GM18520 (cell line): ENCODE data around the gene SLC39A5.

Source experiments
- ATAC-seq: cut with Tn5 transposase; IDR thresholded peaks from one replicate; pipeline ENCODE4 v1.9.1; 2021; ENCODE audit not compliant: unreplicated experiment

SLC39A5 gene

GRCh38 chr12:56213878-56214277, 16.0 kb upstream of the SLC39A5 start:
- no peak for ATAC-seq

DNA sequence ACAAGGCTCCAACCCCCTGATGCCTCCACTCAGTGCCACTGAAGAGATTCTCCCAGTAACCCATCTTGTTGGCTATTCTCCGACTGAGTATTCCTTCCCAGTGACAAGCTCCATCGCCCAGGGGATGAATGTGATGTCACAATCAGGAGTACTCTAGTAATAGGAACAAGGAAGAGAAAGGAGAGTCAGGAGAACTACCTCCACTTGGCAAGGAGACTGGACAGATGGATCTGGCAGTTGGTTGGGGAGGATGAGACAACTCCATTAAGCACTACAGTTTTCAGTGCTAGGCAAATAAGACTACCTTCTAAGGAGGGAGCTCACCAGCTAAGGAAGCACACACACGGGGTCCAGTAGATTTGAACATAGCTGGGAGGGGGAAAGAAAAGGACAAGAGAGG, 13.4 kb upstream of the SLC39A5 start:
- no peak for ATAC-seq

- no peak for ATAC-seq
Measured at GRCh38 chr12:56219840-56220239, 10.0 kb upstream of the SLC39A5 start.

DNA sequence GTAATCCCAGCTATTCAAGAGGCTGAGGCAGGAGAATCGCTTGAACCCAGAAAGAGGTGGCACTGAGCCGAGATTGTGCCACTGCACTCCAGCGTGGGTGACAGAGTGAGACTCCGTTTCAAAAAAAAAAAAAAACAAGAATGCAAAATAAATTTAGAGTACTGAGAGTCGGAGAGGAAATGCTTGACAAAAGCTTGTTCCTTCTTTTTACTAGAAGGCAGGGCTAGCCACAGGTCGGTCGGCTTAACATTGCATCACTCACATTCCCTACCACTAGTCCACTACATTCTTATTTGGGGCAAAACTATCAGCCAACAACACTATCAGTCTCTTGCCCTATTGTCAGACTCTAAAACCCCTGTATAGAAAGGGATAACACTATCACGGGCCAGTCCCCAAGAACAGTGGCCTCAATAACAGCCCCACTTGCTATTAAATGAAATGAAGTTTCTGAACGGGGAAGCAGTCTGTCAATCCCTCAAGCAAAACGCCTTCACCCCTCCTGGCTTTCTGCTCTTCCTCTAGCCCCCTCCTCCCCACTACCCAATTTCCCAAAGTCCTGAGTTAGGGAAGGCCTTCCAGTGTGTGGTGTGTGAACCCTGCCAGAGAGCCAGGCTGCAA, 9.1 kb upstream of the SLC39A5 start:
- ATAC-seq, result no peak

DNA sequence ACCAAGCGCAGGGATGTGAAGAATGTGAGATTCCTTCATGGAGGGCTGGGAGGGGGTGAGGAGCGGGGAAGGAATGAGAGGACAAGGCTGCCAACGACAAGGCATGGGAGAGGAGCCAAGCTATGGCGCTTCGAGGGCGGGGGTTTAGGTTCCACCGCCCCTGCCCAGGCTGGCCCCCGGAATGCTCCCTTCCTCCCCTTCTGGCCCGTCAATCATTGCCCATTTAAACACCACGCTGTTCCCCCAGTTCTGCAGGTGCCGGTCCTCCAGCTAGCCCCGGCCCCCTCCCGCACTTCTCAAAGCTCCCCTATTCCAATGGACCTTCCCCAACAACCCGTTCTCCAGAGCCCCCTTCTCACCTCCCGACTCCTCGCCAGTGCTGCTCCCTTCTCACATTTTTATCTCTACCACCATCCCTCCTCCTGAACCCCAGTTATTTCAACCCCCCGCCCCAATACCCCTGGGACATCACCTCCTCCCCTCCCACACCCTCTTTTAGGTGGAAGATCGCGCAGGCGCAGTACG, 8.6 kb upstream of the SLC39A5 start:
- ATAC-seq, result no peak

GRCh38 chr12:56221757-56222530, 7.9 kb upstream of the SLC39A5 start, which contains the start of gene RNF41:
RNF41 (minus strand) TSS chr12:56221922; CDS start chr12:56214047, 7,875 bp downstream.
- ATAC-seq, result peak; percentile 82

GRCh38 chr12:56222531-56222895, 7.3 kb upstream of the SLC39A5 start:
- no peak for ATAC-seq

DNA sequence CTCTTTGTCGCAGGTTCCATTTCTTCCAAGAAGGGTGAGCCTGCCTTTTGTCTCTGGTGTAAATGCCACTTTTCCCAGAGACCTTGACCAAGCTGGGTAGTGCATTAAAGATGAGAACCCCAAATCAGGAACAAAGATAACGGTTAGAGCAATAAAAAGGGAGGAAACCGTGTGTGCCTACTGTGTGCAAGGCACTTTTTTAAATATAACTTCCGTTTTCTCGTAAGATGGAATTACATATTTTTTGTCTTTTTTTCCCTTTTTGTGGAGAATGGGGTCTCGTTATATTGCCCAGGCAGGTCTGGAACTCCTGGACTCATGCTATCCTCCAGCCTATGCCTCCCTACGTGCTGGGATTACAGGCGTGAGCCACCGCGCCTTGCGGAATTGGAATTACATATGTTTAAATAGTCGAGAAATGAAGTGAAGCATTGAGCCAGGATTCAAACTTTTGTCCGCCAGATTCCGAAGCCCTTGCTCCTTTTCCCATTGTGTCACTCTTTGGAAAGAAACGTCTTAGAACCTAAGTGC, 6.2 kb upstream of the SLC39A5 start:
- ATAC-seq, result no peak

GRCh38 chr12:56224102-56224701, 5.6 kb upstream of the SLC39A5 start, which contains the start of gene NABP2:
NABP2 (plus strand) TSS chr12:56224342; CDS start chr12:56224857, 515 bp downstream.
- ATAC-seq, result peak; percentile 72

GRCh38 chr12:56224954-56225353, 4.9 kb upstream of the SLC39A5 start:
- no peak for ATAC-seq

DNA sequence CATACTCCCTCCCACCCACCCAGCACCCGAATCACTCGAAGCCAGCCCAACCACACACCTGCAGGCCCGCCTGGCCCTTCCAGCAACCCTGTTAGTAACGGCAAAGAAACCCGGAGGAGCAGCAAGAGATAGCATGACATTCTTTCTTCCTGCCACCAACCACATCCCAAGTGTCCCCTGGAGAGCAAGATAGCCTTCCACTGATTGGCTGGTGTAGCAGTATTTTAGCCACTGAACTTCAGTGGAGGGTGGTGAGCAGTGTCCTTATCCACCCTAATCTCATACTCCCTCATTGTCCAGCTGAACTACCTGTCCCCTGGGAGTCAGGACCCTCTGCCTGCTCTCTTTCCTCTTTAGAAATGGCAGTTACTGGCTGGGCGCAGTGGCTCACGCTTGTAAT, 769 bp upstream of the SLC39A5 start:
- no peak for ATAC-seq

DNA sequence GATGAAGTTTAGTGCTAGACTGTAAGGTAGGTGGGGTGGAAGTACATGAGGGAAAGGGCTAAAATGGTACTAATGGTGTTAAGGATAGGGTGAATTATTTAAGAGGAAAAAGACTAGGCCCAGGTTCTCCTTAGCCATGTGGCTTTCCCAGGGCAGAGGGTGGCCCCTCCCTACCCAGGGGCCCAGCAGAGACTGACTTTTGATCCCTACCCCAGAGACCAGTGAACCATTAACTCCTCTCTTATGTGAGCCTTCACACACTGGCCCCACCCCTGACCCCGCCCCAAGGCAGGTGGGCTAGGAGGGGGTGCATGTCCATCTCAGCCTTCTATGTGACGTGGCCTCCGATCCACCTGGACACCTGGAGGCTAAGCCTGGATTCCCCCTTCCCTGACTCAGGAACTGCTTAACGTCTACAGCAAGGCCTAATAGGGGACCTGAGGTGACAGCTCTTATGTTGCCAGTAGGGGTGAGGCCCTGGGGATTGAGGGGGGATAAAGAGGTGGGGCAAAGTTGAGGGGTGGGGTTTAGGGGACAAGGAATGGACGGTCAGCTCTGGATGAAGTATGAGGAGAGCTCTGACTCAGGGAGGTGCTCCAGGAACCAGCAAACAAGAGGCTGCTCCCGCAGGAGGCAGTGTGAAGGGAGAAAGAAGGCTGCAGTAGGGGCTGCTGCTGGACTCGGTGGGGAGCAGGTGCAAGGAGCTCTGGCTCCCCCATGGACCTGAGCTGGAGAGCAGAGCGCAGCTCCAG, 757 bp downstream of the SLC39A5 start:
- no peak for ATAC-seq

DNA sequence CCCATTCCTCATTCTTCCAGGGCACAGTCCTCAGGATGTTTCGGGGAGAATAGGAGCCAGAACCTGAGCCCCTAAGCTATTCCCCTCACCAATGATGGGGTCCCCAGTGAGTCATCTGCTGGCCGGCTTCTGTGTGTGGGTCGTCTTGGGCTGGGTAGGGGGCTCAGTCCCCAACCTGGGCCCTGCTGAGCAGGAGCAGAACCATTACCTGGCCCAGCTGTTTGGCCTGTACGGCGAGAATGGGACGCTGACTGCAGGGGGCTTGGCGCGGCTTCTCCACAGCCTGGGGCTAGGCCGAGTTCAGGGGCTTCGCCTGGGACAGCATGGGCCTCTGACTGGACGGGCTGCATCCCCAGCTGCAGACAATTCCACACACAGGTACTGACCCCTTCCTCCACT, 1.3 kb downstream of the SLC39A5 start:
- no peak for ATAC-seq

- no peak for ATAC-seq
Measured at GRCh38 chr12:56234746-56235436, 5.0 kb downstream of the SLC39A5 start.

GRCh38 chr12:56236091-56236490, 6.2 kb downstream of the SLC39A5 start:
- no peak for ATAC-seq

- ATAC-seq, result no peak
Measured at GRCh38 chr12:56236985-56237384, 7.1 kb downstream of the SLC39A5 start.

- no peak for ATAC-seq
Measured at GRCh38 chr12:56237552-56237951, 7.7 kb downstream of the SLC39A5 start.

DNA sequence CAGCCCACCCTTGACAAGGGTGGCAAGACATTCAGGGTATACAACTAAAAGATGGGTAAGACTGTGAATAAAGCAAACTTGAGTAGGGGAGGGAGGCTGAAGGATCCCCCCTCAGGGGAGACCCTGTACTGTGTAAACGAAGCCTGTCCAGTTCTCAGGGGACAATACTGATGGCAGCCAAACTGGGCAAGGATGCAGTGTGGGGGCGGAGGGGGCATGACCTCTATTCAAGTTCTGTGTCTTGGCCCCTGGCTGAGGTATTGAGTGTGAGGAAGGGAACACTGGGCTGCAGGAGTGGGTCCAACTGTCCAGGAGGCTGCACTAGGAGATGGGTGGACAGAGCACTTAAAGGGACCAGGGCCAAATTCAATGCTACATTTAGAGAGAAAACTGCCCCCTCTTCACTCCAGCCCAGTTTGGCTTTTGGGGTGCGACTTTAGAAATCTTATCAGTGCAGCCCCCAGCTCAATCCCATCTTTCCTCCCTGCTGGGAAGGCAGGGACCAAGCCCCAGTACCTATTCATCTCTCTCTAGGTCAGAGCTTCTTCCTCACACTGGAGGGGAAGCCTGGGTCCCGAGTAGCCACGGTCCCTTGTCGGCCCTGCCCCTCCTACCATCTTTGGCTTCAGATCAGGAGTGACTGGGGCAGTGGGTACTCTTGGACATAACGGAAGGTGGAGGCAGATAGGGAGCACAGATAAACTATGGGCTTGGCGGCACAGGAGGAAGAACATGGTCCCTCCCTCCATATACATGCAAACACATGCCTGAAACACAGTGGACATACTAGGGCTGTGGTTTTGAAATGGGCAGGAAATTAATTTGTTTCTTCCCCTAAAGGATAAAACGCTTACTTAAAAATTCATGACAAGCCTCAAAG, 11.8 kb downstream of the SLC39A5 start:
- no peak for ATAC-seq

- no peak for ATAC-seq
Measured at GRCh38 chr12:56242986-56243385, 13.1 kb downstream of the SLC39A5 start.
